Psoas muscle (tissue), 8 donors: ENCODE data around the gene C3orf62. TPM values are rescaled to one million over a fixed set of nuclear protein-coding genes. Genes with fewer than 3 reads are reported as not detected.
"Not testable (repeated sequence)": the region's sequence is repeated elsewhere in the genome, so short reads cannot be mapped to it uniquely, and the experiment has no call there.

Experiments
- ATAC-seq, 4 donors: fragments of 200-7000 bp; cut with Tn5 transposase; one replicate each; pipeline ENCODE4 v1.9.1; 2020; ENCODE audit warnings: moderate library complexity in 3 of 4, mild to moderate bottlenecking in 2 of 4
- DNase-seq, 2 donors: peaks; one replicate each; pipeline ENCODE4 v3.0.0-alpha.2; 2020
- H3K27ac ChIP-seq: fragments of 200-600 bp; one replicate; pipeline ENCODE4 v1.8.0; 2022
- H3K27me3 ChIP-seq, 3 donors: fragments of 200-600 bp in 1 of 3; one replicate each; pipeline versions ENCODE4 v1.6.1 to v1.8.0; 2013 to 2022; ENCODE audit warnings: low read length in 2 of 3, mild to moderate bottlenecking in 2 of 3, moderate library complexity in 1 of 3; ENCODE audit not compliant: insufficient read depth in 3 of 3
- H3K36me3 ChIP-seq, 2 donors: fragments of 200-600 bp in 1 of 2; one replicate each; pipeline versions ENCODE4 v1.6.1 to v1.8.0; 2013 to 2022; ENCODE audit warnings: low read depth in 1 of 2, mild to moderate bottlenecking in 1 of 2, moderate library complexity in 1 of 2; ENCODE audit not compliant: insufficient read depth in 1 of 2
- H3K4me1 ChIP-seq: fragments of 200-600 bp; one replicate; pipeline ENCODE4 v1.8.0; 2022
- H3K4me3 ChIP-seq: fragments of 200-600 bp; one replicate; pipeline ENCODE4 v1.8.0; 2022; ENCODE audit warnings: mild to moderate bottlenecking
- H3K9me3 ChIP-seq: fragments of 200-600 bp; one replicate; pipeline ENCODE4 v1.8.0; 2022
- WGBS, 3 donors: extraction: QIAGEN DNeasy Blood & Tissue Kit; methylation state at CpG; one replicate each; pipeline versions ENCODE4 v1.1.6 to v1.1.7; 2013; 5-methylcytosine and 5-hydroxymethylcytosine counted together
- intact Hi-C, 2 donors: fragments of 100-400 bp; cut with DNase I; formaldehyde crosslinking; loops; one replicate each; pipeline versions ENCODE4 v1.11.0 to v1.14.2; 2022
- polyA plus RNA-seq, 3 donors: library from polyadenylated mRNA; stranded (reverse); fragments of 200-250 nt; gene quantifications; one replicate each; pipeline ENCODE4 v1.2.3, GENCODE V29; 2013
- total RNA-seq, 4 donors: library from RNA; stranded (reverse); fragmentation: NEBNext Ultra II Directional in 2 of 4; extraction: Animal tissue kit (Norgen Biotek cat#: 25700) in 2 of 4; gene quantifications; one replicate each; pipeline versions ENCODE4 v1.2.1 to v1.2.4, GENCODE V29; 2021 to 2023
- TF ChIP-seq, protein P1 (sequence below): fragments of 200-600 bp; IDR thresholded peaks from one replicate; pipeline ENCODE4 v1.8.0; 2022; ENCODE audit warnings: antibody characterized with exemption
- donor health status: healthy with polysubstance abuse.
- donor health status: DM: no; HTN: no; CAD: no; lungs with moderate emphysema.
- donor health status: Bipolar disorder and iron deficiency.
- donor health status: healthy.
- donor health status: DM: yes; HTN: yes; CAD: no.
- donor health status: DM: no; HTN: no; CAD: no.
- donor health status: DM: no; HTN: no; CAD: no.
- donor health status: DM: yes; HTN: yes; CAD: no.

C3orf62 gene
- total and polyA plus RNA-seq, 7 donors, result 1.5 to 3.7 (median 1.9) TPM

DNA sequence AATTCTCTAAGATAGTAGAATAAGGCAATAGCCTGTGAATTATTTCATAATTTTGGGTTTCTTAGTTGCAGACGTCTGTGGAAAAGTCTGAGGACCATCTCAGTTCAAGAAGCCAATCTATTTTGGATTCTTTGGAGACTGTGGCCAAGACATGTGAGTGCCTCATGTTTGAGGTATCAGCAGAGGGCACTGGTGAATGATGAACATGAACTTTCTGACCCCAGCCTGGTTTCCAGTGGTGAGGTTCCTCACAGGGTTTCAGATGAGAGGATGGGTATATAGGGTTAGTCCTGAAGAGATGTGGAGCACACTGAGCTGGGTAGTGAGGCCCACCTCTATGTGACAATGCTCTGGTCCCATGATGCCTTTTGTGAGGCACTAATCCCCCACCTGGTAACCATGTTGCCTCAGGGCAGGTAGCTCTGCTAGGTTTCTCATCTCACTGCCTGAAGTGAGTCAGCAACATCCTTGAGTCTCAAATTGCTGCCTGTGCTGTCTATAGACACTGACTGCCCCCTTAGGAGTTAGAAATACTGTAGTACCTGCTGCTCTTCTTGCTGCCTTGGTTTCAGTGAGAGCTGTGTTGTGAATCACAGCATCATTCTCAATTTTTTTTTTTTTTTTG, 32.3 kb downstream of the C3orf62 start:
- Histone ChIP-seq H3K4me3 (no peak overlapping the region), H3K4me1 (peaks cover 10% of the 10 kb centered on the region), H3K36me3 (peaks cover 0 to 59% of the 10 kb centered on the region in 2 donors), H3K9me3 (no peaks in the 10 kb centered on the region), H3K27me3 (no peaks in the 10 kb centered on the region), H3K27ac (no peak overlapping the region)
- ATAC-seq (peak in 2 of 4 donors; percentile 44 to 45), DNase-seq (no peak)
- WGBS, 3 donors, result 11 to 37% (median 25%) methylated on average over 1 of the region's 1 CpG
- intact Hi-C loops, result no loop called here
- TF ChIP-seq, protein P1, sequence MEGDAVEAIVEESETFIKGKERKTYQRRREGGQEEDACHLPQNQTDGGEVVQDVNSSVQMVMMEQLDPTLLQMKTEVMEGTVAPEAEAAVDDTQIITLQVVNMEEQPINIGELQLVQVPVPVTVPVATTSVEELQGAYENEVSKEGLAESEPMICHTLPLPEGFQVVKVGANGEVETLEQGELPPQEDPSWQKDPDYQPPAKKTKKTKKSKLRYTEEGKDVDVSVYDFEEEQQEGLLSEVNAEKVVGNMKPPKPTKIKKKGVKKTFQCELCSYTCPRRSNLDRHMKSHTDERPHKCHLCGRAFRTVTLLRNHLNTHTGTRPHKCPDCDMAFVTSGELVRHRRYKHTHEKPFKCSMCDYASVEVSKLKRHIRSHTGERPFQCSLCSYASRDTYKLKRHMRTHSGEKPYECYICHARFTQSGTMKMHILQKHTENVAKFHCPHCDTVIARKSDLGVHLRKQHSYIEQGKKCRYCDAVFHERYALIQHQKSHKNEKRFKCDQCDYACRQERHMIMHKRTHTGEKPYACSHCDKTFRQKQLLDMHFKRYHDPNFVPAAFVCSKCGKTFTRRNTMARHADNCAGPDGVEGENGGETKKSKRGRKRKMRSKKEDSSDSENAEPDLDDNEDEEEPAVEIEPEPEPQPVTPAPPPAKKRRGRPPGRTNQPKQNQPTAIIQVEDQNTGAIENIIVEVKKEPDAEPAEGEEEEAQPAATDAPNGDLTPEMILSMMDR, result no peak

DNA sequence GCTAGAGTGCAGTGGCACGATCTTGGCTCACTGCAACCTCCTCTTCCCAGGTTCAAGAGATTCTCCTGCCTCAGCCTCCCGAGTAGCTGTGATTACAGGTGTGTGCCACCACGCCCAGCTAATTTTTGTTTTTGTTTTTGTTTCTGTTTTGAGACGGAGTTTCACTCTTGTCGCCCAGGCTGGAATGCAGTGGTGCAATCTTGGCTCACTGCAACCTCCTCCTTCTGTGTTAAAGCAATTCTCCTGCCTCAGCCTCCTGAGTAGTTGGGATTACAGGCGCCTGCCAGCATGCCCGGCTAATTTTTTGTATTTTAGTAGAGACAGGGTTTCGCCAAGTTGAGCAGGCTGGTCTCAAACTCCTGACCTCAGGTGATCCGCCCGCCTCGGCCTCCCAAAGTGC, 36.9 kb downstream of the C3orf62 start:
- H3K9me3 ChIP-seq, ATAC-seq, H3K4me1 ChIP-seq, intact Hi-C loops, H3K4me3 ChIP-seq, DNase-seq, H3K27me3 ChIP-seq, H3K27ac ChIP-seq: not testable (repeated sequence)
- WGBS, 3 donors, result 90 to 92% (median 91%) methylated on average over 11 of the region's 11 CpGs
- peaks cover 0 to 53% of the 10 kb centered on the region in 2 donors for H3K36me3 ChIP-seq

DNA sequence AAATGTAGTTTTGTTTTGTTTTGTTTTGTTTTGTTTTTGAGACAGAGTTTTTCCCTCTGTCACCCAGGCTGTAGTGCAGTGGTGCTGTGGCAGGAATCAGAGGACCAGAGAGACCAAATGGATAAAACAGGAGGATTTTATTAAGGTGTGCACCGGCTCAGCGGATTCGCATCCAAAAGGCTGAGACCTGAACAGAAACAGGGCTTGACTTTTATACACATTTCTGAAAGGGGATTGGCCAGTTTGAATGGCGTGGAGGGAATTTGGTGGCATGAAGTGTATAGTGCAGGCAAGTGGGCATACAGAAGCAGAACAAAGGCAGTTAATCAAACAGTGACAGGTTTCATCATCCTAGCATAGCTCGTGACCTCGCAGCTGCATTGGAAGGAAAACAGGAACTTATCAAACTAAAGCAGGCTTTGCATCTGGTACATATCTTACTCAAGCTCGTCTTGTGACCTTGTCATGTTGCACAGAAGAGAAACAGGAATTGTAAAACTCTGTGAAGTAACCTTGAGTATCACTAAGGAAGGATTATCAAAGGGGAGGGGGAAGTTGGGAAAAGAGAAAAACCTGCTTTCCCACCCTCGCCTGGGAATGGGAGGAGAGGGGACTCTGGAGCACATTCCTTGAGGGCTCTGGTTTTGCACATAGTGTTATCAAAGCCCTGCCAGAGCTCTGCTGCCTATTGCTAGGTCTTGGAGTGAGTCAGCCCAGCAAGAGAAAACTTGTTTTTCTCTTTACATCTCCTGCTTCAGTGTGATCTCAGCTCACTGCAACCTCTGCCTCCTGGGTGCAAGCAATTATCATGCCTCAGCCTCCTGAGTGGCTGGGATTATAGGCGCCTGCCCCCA, 38.5 kb downstream of the C3orf62 start:
- ATAC-seq (peak; percentile 70 to 92 (median 86)), DNase-seq (no peak)
- intact Hi-C loops, result no loop called here
- no peak overlapping the region for H3K4me3 ChIP-seq
- peaks cover 3% of the 10 kb centered on the region for H3K9me3 ChIP-seq
- 59 to 64% (median 60%) methylated on average over 9 of the region's 9 CpGs for WGBS, 3 donors
- no peaks in the 10 kb centered on the region for H3K27me3 ChIP-seq
- no peaks in the 10 kb centered on the region for H3K4me1 ChIP-seq
- H3K36me3 ChIP-seq, result peaks cover 0 to 45% of the 10 kb centered on the region in 2 donors
- TF ChIP-seq, protein P1, result no peak
- peak overlapping the region; percentile 64 for H3K27ac ChIP-seq

DNA sequence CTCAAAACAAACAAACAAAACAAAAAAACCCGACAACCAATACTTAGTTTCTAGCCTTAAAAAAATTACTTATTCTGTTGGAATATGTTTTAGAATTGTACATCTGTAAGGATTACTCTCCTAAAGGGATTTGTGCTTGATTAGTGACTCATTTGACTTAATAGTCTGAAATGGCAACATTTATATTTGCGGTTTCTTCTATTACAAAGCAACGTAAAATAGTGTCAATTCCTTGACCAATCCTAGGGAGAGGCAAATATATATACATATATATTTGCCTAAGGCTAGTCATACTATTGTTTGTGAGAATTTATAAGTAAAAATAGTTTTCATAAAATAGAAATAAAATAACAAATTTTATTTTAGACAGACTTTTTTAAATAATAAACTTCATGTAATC, 39.7 kb downstream of the C3orf62 start:
- Histone ChIP-seq H3K27ac (peak overlapping the region; percentile 64), H3K36me3 (peaks cover 0 to 37% of the 10 kb centered on the region in 2 donors), H3K27me3 (no peaks in the 10 kb centered on the region), H3K4me1 (no peaks in the 10 kb centered on the region), H3K4me3 (no peak overlapping the region), H3K9me3 (peaks cover 11% of the 10 kb centered on the region)
- ATAC-seq, result no peak
- TF ChIP-seq, protein P1, result no peak
- DNase-seq, result no peak
- intact Hi-C loops, result no loop called here
- WGBS, 3 donors, result 88 to 92% (median 90%) methylated on average over 3 of the region's 3 CpGs

DNA sequence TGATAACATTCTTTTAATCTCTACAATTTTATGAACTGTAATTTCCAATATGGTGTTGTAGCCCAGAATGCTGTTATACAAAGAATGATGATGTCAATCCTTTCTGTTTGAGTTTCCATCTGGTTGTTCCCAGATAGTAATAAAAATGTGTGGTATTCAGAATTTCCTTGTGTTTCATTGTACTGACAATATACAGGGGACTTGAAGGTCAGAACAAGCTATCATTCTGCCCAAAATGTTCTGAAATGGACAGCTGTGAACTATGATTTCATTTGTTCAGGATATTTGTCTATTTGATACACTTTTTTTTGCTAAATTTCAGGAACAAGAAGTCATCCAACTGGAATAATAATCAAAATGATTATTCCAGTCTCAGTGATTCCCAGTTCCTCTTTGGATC, 40.8 kb downstream of the C3orf62 start:
- H3K4me3 ChIP-seq, result no peak overlapping the region
- TF ChIP-seq, protein P1, result no peak
- H3K27ac ChIP-seq, result no peak overlapping the region
- peaks cover 11% of the 10 kb centered on the region for H3K9me3 ChIP-seq
- intact Hi-C loops, result no loop called here
- no peaks in the 10 kb centered on the region for H3K27me3 ChIP-seq
- DNase-seq (no peak), ATAC-seq (no peak)
- H3K36me3 ChIP-seq, result peaks cover 0 to 26% of the 10 kb centered on the region in 2 donors
- H3K4me1 ChIP-seq, result no peaks in the 10 kb centered on the region

DNA sequence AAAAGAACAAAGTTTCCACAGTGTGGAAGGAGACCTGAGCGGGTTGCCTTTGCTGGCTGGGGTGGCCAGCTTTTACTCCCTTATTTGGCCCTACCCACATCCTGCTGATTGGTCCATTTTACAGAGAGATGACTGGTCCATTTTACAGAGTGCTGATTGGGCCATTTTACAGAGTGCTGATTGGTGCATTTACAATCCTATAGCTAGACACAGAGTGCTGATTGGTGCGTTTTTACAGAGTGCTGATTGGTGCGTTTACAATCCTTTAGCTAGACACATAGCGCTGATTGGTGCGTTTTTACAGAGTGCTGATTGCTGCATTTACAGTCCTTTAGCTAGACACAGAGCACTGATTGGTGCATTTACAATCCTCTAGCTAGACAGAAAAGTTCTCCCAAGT, 48.2 kb downstream of the C3orf62 start:
- H3K4me1 ChIP-seq, ATAC-seq, intact Hi-C loops, H3K36me3 ChIP-seq, H3K27me3 ChIP-seq, H3K4me3 ChIP-seq, H3K27ac ChIP-seq, DNase-seq: not testable (repeated sequence)
- H3K9me3 ChIP-seq, result peaks cover 39% of the 10 kb centered on the region
- WGBS, 3 donors, result 91 to 95% (median 93%) methylated on average over 5 of the region's 5 CpGs
